ENCODE measurements around the gene KLHL29.

KLHL29 gene

GRCh38 chr2:23547725-23548124 is 162.7 kb downstream of the KLHL29 start:
- DNase-seq (ENCODE audit: low read depth), result no peak
- no peak overlapping the region for H3K4me3 ChIP-seq (replicated peaks; ENCODE audit: low read depth, low read length)
- TF ChIP-seq, protein P1, sequence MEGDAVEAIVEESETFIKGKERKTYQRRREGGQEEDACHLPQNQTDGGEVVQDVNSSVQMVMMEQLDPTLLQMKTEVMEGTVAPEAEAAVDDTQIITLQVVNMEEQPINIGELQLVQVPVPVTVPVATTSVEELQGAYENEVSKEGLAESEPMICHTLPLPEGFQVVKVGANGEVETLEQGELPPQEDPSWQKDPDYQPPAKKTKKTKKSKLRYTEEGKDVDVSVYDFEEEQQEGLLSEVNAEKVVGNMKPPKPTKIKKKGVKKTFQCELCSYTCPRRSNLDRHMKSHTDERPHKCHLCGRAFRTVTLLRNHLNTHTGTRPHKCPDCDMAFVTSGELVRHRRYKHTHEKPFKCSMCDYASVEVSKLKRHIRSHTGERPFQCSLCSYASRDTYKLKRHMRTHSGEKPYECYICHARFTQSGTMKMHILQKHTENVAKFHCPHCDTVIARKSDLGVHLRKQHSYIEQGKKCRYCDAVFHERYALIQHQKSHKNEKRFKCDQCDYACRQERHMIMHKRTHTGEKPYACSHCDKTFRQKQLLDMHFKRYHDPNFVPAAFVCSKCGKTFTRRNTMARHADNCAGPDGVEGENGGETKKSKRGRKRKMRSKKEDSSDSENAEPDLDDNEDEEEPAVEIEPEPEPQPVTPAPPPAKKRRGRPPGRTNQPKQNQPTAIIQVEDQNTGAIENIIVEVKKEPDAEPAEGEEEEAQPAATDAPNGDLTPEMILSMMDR (IDR thresholded peaks at IDR 0.05; ENCODE audit: low read length, missing control alignments), result no peak

DNA sequence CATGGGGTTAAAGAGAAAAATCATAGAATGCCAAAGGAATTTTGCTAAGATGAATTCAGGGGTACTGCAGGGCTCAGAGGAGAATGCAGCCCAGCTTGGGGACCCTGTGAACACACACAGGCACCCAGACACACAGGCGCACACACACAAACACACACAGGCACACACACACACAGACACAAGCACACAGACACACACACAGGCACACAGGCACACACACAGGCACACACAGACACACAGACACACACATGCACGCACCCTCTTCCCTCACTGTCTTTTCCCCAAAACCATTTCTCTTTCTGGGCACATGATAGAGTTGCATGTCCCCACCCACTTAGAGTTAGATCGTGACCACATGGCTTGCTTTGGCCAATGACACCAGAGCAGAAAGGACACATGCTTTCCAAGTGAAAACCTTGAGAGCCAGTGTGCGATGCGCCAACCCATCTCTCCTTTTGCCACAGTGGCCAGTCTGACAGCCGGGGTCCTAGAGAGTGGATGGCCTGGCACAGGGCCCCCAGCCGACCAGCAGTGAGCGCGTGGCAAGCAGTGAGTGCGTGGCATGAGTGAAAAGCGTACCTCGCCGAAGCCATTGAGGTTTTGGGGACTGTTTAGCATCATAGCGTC is 163.3 kb downstream of the KLHL29 start:
- TF ChIP-seq, protein P1 (IDR thresholded peaks at IDR 0.05; ENCODE audit: low read length, missing control alignments), result no peak
- DNase-seq (ENCODE audit: low read depth), result no peak
- H3K4me3 ChIP-seq (replicated peaks; ENCODE audit: low read depth, low read length), result no peak overlapping the region

DNA sequence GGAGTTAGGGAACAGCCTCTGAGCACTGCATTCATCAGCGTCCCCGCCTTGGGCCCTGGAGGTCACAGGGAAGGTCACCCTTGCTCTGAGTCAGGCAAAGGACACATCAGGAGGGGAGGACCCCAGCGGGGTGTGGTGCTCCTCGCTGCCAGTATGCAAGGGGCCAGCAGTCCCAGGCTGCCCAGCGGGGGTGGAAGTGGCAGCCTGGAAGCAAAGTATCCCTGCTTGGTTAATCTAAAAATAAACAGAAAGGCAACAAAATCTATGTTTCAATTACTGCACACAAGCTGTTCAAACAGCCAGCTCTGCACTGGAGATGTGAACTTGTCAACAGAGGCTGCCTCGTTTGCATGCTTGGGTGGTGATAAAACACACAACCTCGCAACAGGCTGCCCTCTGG is 164.1 kb downstream of the KLHL29 start:
- DNase-seq (ENCODE audit: low read depth), result no peak
- TF ChIP-seq, protein P1 (IDR thresholded peaks at IDR 0.05; ENCODE audit: low read length, missing control alignments), result no peak
- no peak overlapping the region for H3K4me3 ChIP-seq (replicated peaks; ENCODE audit: low read depth, low read length)

DNA sequence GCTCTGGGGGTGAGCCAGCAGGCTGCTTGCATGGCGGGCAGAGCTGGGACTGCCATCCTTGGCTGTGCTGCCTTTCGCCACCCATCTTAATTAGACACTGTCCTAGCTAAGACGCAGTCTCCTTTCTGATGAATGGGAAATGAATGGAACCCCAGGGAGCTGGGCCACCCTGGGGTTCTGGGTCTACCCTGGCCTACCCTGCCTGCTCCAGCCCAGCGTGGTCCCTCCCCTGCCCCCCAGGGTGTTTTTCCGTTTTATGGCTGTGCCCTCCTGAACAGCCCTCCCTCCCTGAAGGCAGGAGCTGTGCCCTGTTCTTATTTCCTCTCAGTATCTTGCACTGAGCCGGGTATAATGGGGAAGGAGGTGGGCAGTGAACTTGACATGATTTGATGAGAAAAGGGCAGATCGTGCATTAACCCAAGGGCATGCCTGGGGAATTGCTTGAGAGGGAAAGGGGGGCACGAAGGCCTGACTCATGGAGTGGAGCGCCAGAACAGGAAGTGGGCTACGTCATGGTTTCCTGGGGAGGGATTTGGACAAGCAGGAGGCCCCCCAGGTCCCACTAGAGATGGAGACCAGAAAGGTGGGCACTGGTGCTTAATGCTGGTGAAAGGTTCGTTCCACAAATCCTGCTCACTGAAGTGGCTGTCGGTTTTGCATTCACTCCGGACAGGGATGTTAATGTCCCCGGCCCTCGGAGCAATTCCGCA is 165.0 kb downstream of the KLHL29 start:
- TF ChIP-seq, protein P1 (IDR thresholded peaks at IDR 0.05; ENCODE audit: low read length, missing control alignments), result no peak
- DNase-seq (ENCODE audit: low read depth), result peak; percentile 44
- no peak overlapping the region for H3K4me3 ChIP-seq (replicated peaks; ENCODE audit: low read depth, low read length)

GRCh38 chr2:23550553-23550952 is 165.6 kb downstream of the KLHL29 start:
- DNase-seq (ENCODE audit: low read depth), result peak; percentile 14
- no peak overlapping the region for H3K4me3 ChIP-seq (replicated peaks; ENCODE audit: low read depth, low read length)
- TF ChIP-seq, protein P1 (IDR thresholded peaks at IDR 0.05; ENCODE audit: low read length, missing control alignments), result no peak

DNA sequence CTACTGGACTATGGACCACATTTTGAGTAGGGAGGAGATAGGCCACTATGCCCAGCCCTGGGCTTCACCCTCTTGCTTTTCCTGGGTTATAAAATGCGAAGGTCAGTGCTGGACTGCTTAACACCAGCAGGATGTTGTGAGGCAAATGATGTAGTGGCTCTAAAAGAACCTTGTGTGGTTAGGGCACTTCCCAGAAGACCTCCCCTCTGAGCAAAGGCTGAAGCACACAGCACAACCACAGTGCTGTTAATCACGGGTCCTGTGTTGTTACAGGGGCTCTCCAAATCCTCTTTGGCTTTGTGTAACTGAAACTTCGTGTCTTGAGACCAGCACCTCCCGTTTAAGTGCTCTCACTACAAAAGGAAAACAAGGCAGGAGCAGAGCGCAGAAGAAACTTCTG is 166.9 kb downstream of the KLHL29 start:
- no peak overlapping the region for H3K4me3 ChIP-seq (replicated peaks; ENCODE audit: low read depth, low read length)
- no peak for DNase-seq (ENCODE audit: low read depth)
- TF ChIP-seq, protein P1 (IDR thresholded peaks at IDR 0.05; ENCODE audit: low read length, missing control alignments), result no peak

DNA sequence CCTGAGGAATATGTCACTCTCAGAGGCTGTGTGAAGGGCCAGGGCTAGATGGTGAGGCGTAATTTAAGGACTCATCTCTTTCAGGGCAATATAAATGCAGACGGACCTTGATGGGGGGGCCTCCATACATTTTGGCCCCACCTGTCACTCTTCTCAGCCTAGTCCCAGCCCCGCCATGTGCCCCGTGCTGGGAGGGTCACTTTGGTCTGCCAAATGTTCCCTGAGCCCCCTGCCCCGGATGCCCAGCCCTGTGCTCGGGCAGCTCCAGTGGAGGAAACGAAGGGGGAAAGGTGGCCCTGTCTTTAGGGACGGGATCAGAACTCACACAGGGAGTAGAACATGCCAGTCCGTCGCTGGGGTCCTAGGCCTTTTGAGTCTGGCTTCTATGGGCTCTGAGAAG is 168.6 kb downstream of the KLHL29 start:
- H3K4me3 ChIP-seq (replicated peaks; ENCODE audit: low read depth, low read length), result no peak overlapping the region
- TF ChIP-seq, protein P1 (IDR thresholded peaks at IDR 0.05; ENCODE audit: low read length, missing control alignments), result no peak
- DNase-seq (ENCODE audit: low read depth), result no peak

All from fibroblast of pulmonary artery (primary cell).